Esophagus squamous epithelium (tissue), 4 donors: ENCODE results near the gene PTK7.

Experiments used
- POLR2A ChIP-seq, 4 donors: fragments of 450-650 bp; IDR thresholded peaks; one replicate each; pipeline ENCODE4 v1.6.1; 2017; ENCODE audit warnings: antibody characterized with exemption in 4 of 4, mild to moderate bottlenecking in 4 of 4, moderate library complexity in 3 of 4
- TF ChIP-seq, protein P1 (sequence below), 6 experiments: fragments of 450-650 bp in 4 of 6; fragments of 200-600 bp in 2 of 6; sonication (generic) in 2 of 6; IDR thresholded peaks; one replicate each; pipeline ENCODE4 v1.5.1; 2016 to 2019; ENCODE audit warnings: antibody characterized with exemption in 6 of 6, mild to moderate bottlenecking in 4 of 6, moderate library complexity in 4 of 6

- TF ChIP-seq, protein P1, sequence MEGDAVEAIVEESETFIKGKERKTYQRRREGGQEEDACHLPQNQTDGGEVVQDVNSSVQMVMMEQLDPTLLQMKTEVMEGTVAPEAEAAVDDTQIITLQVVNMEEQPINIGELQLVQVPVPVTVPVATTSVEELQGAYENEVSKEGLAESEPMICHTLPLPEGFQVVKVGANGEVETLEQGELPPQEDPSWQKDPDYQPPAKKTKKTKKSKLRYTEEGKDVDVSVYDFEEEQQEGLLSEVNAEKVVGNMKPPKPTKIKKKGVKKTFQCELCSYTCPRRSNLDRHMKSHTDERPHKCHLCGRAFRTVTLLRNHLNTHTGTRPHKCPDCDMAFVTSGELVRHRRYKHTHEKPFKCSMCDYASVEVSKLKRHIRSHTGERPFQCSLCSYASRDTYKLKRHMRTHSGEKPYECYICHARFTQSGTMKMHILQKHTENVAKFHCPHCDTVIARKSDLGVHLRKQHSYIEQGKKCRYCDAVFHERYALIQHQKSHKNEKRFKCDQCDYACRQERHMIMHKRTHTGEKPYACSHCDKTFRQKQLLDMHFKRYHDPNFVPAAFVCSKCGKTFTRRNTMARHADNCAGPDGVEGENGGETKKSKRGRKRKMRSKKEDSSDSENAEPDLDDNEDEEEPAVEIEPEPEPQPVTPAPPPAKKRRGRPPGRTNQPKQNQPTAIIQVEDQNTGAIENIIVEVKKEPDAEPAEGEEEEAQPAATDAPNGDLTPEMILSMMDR (IDR thresholded peaks at IDR 0.05) = no peak
- no peak for TF ChIP-seq POLR2A (IDR thresholded peaks at IDR 0.05)
Observed at GRCh38 chr6:43144879-43145278, 68.8 kb downstream of the PTK7 start.
